GM23248 (cell line): ENCODE data around the gene EDIL3.

Experiments used
- EZH2 ChIP-seq: fragments of 200-600 bp; sonication (generic); IDR thresholded peaks from 2 replicates; pipeline ENCODE4 v1.6.1; 2018; ENCODE audit warnings: antibody characterized with exemption, mild to moderate bottlenecking; ENCODE audit not compliant: insufficient read depth, poor library complexity, severe bottlenecking
- EZH2phosphoT487 ChIP-seq: fragments of 200-600 bp; sonication (generic); IDR thresholded peaks from 2 replicates; pipeline ENCODE4 v1.6.1; 2018; ENCODE audit warnings: antibody characterized with exemption, moderate library complexity, mild to moderate bottlenecking, low read depth; ENCODE audit not compliant: insufficient read depth

- no peak for TF ChIP-seq EZH2phosphoT487
- no peak for TF ChIP-seq EZH2
These were observed 11.2 kb downstream of the EDIL3 start for GRCh38 chr5:84373506-84373905.
